ENCODE data around the gene ABLIM3. TPM values are rescaled to one million over a fixed set of nuclear protein-coding genes. Genes with fewer than 3 reads are reported as not detected.

ABLIM3 gene
- total and polyA plus RNA-seq, 2 of the 8 experiments (the other 6 are each of a cell fraction or from before 2014, with no cell fraction given): 0.36 to 0.56 TPM

GRCh38 chr5:149257131-149257530 lies 115.8 kb downstream of the ABLIM3 start:
- TF ChIP-seq BACH1 (IDR thresholded peaks at IDR 0.05; ENCODE audit: low read length): no peak
- TF ChIP-seq HDAC2 (IDR thresholded peaks at IDR 0.05; ENCODE audit: borderline replicate concordance in 1 of 2, low read depth in 2 of 2, low read length in 2 of 2): no peak
- TF ChIP-seq CTCF (IDR thresholded peaks at IDR 0.05; ENCODE audit: control extremely low read depth in 1 of 3, insufficient read depth in 1 of 3, low read depth in 1 of 3, low read length in 3 of 3): no peak
- no peak for TF ChIP-seq TAF1 (IDR thresholded peaks at IDR 0.05; ENCODE audit: low read depth, low read length)
- TF ChIP-seq GABPA (IDR thresholded peaks at IDR 0.05; ENCODE audit: borderline replicate concordance, insufficient read depth, low read length): no peak
- Histone ChIP-seq H3K18ac (ENCODE audit: extremely low read depth, low read length) (no peak overlapping the region), H3K23ac (ENCODE audit: insufficient read length) (no peak overlapping the region), H2BK15ac (ENCODE audit: low read length) (no peak overlapping the region), H2BK5ac (ENCODE audit: low read depth, low read length) (no peak overlapping the region), H3K14ac (ENCODE audit: insufficient read length) (no peak overlapping the region), H3K4me1 (replicated peaks in 1 of 4; ENCODE audit: control insufficient read depth in 3 of 4, insufficient read depth in 4 of 4, low read length in 3 of 4) (no peaks in the 10 kb centered on the region; a peak in 1 of 7 replicates), H4K5ac (ENCODE audit: insufficient read length, low read depth, low read length) (no peak overlapping the region), H3K79me2 (ENCODE audit: control insufficient read depth in 1 of 2, insufficient read depth in 2 of 2, low read length in 2 of 2) (no peaks in the 10 kb centered on the region), H2BK12ac (ENCODE audit: low read depth, low read length) (no peak overlapping the region), H3K23me2 (ENCODE audit: low read depth, low read length) (no peaks in the 10 kb centered on the region), H3K27ac (ENCODE audit: low read depth, low read length) (no peak overlapping the region), H3K36me3 (ENCODE audit: control insufficient read depth in 2 of 4, insufficient read depth in 4 of 4, low read length in 3 of 4) (no peaks in the 10 kb centered on the region), H2BK120ac (replicated peaks; ENCODE audit: low read depth, low read length) (no peak overlapping the region), H3K79me1 (ENCODE audit: low read depth, low read length) (no peaks in the 10 kb centered on the region), H3K9ac (replicated peaks in 1 of 4; ENCODE audit: extremely low read depth in 1 of 4, low read depth in 3 of 4, low read length in 3 of 4) (no peak overlapping the region), H4K20me1 (replicated peaks in 1 of 2; ENCODE audit: control insufficient read depth in 1 of 2, insufficient read depth in 2 of 2, low read length in 2 of 2) (no peaks in the 10 kb centered on the region), H3K9me3 (ENCODE audit: insufficient read depth in 2 of 2, low read depth in 1 of 2, low read length in 1 of 2) (no peaks in the 10 kb centered on the region), H2BK20ac (ENCODE audit: low read length) (no peak overlapping the region), H4K91ac (replicated peaks; ENCODE audit: insufficient read length, low read length) (no peak overlapping the region), H2AK5ac (ENCODE audit: low read depth, low read length) (no peak overlapping the region), H4K8ac (ENCODE audit: extremely low read depth, insufficient read depth, low read length) (no peak overlapping the region), H3K4ac (replicated peaks; ENCODE audit: insufficient read length, low read depth, low read length) (no peak overlapping the region), H3K56ac (replicated peaks; ENCODE audit: insufficient read length, low read depth, low read length) (no peak overlapping the region), H2AFZ (ENCODE audit: low read length) (no peak overlapping the region), H3K27me3 (replicated peaks in 1 of 4; ENCODE audit: control insufficient read depth in 3 of 4, extremely low read depth in 1 of 4, insufficient read depth in 3 of 4, low read length in 3 of 4) (0 out of 7 replicates have a peak, but pooled peaks cover 0 to 2% (median 0%) of the 10 kb centered on the region in 4 experiments), H3K4me2 (ENCODE audit: insufficient read depth in 1 of 2, low read depth in 2 of 2, low read length in 2 of 2) (no peak overlapping the region), H3K4me3 (ENCODE audit: extremely low read depth in 1 of 4, insufficient read depth in 2 of 4, low read depth in 3 of 4, low read length in 4 of 4) (no peak overlapping the region)
- FAIRE-seq (no peak), DNase-seq (ENCODE audit: low read depth in 1 of 2, low spot score in 2 of 2) (no peak)
- ChIA-PET POLR2A (ENCODE audit: partially characterized antibody) (no interaction called here), CTCF (ENCODE audit: partially characterized antibody) (interaction anchor here (0.6 to 2.0 kb wide), 5 partner anchors 9 to 142 kb away, joined by 3 to 6 read pairs (median 6); partner anchors contain the start of gene ABLIM3)
- WGBS, 2 experiments (ENCODE audit: extremely low coverage in 1 of 2, insufficient coverage in 1 of 2, insufficient read length in 1 of 2, insufficient replicate concordance in 2 of 2, low coverage in 1 of 2, low lambda C conversion rate in 2 of 2, missing lambda C conversion rate in 1 of 2): 68% methylated on average over 1 of the region's 1 CpG; no CpG with 5 or more reads in 1 of the 2 experiments
